Measurements from ENCODE around the gene PSMC3IP.
A peak's percentile ranks its signal among the peaks of the same experiment; 100 is the strongest.

Gene PSMC3IP

DNA sequence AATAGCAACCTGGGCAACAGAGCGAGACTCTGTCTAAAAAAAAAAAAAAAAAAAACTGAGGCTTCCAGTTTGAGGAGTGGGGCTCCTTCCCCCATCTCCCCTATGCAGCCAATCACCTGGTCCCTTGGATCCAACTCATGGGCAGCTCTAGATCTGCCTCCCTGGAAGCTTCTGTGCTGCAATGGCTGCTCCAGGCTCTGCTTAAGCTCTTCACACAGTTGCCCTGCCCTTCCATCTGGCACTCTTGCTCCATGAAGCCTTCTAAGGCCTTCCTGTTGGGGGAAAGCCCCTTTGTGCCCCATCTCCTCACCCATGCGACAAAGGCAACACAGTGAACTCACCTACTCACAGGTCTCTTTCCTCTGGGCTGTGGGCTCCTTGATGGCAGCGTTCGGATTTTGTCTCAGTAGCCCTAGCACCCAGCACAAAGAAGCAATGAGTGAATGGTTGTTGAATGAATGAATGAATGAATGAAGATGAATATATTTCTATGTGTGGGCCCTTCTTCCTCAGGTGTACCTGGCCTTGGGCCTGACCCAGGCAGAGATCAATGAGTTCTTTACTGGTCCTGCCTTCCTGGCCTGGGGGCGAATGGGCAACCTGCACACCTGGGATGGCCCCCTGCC is 39.6 kb downstream of the PSMC3IP start:
- DNase-seq (ENCODE audit: low spot score): no peak

DNA sequence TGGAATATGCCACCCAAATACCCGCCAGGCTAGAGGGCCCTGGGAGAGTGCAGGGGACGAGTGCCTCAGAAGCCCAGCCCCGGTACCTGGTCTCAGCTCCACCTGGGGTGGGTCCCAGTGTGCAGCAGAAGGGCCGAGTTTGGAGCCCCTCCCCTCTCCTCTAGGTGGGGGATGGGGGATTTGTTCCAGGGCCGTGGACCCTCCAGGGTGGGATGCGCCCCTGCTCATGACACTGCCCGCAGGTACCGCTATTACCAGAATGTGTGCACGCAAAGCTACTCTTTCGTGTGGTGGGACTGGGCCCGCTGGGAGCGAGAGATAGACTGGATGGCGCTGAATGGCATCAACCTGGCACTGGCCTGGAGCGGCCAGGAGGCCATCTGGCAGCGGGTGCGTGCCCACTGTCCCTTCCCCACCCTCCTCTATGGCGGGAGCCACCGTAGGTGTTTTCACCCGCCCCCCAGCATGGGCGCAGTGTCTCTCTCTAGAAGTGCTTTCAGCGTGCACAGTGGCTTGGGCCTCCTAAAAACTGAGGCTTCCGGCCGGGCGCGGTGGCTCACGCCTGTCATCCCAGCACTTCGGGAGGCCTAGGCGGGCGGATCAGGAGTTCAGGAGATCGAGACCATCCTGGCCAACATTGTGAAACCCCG is 40.2 kb downstream of the PSMC3IP start:
- DNase-seq (ENCODE audit: low spot score): no peak

DNA sequence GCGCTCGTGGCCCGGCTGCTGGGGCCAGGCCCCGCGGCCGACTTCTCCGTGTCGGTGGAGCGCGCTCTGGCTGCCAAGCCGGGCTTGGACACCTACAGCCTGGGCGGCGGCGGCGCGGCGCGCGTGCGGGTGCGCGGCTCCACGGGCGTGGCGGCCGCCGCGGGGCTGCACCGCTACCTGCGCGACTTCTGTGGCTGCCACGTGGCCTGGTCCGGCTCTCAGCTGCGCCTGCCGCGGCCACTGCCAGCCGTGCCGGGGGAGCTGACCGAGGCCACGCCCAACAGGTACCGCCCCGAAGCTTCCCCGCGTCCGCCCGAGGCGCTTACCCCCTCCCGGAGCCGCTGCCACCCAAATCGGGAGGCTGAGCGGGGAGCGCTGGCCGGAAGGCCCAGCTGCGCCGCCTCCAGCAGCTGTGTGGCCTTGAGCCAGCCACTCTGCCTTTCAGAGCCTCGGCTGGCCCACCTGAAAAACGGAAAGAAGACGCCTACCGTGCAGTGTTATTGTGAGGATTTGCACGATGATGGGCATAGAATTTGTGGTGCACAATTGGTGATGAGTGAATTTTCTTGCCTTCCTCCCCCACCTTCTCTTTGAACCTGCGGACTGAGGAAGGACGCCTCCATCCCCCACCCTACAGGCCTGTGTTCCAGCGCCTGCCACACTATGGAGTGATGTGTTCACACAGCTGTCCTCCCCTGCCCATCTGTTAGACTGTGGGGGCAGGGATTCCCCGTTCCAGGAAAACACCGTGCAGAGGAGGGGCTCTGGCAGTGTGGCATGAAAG is 41.0 kb downstream of the PSMC3IP start:
- peak; percentile 65 for DNase-seq (ENCODE audit: low spot score)

DNA sequence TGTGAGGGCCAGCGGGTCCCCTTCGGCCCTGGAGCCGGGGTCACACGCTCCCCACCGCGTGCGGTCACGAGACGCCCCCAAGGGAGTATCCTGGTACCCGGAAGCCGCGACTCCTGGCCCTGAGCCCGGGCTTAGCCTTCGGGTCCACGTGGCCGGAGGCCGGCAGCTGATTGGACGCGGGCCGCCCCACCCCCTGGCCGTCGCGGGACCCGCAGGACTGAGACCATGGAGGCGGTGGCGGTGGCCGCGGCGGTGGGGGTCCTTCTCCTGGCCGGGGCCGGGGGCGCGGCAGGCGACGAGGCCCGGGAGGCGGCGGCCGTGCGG is 41.5 kb downstream of the PSMC3IP start, which contains the start of gene NAGLU:
NAGLU (plus strand) TSS at position 194 of the 324 bp plus-strand sequence; CDS start at position 226, 32 bp downstream.
- peak; percentile 76 for DNase-seq (ENCODE audit: low spot score)

DNA sequence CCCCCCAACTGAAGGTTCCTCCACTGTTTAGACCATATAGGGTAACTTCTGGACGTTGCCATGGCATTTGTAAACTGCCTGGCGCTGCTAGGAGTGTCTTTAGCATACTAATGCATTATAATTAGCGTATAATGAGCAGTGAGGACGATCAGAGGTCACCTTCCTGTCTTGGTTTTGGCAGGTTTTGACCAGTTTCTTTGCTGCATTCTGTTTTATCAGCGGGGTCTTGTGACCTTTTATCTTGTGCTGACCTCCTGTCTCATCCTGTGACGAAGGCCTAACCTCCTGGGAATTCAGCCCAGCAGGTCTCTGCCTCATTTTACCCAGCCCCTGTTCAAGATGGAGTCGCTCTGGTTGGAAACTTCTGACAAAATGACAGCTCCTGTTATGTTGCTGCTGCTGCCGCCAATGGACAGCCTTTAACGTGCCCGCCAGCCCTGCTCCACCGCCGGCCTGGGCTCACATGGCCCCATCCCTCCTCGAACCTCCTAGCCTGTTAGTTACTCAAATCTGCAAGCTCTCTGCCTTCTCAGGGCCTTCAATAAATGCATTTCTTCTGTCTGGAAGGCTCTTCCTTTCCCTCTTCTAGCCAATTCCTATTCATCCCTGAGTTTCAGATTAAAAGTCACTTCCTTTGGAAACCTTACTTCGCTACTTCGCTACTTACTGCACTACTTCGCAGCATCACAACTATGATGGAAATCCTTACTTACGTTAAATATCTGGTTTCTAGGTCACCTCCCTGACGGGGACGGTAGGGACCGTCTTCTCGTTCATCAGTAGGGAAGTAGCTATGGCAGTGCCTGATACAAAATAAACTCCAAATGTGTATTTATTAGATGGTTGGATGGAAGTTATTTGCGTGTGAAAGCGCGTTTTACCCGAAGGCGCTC is 42.1 kb downstream of the PSMC3IP start:
- no peak for DNase-seq (ENCODE audit: low spot score)

DNA sequence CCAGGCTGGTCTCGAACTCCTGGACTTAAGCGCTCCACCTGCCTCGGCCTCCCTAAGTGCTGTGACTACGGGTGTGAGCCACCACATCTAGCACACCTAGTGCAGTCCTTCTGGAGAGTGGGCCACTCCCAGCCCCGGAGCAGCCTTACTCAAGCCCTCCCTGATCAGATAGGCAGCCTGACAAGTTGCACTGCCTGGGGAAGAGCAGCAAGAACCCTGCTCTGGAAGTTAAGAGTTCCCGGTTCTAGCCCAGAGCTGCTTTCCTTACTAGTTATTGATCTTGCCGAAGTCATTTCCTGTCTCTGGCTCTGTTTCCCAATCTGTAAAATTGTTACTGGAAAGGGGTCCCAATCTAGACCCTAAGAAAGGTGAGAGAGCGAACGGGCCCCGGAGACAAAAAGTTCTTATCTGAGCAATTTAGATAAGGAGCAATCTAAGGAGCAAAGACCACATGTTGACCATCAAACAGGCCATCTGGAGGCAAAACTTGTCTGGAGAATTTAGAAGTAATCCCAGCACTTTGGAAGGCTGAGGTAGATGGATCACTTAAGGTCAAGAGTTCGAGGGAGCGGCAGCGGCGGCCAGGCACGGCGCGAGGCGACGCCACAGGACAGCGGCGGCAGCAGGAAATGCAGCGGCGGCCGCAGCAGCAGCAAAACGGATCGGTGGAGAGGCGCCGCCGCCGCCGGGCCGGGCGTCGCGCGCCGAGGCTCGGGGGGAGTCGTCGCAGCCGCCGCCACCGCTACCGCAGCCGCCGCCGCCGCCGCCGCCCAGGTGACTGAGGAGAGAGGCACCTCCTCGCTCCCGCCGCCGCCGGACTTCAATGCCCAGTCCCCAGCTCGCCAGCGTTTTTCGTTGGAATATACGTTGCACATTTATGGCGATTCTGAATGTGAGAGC is 45.8 kb downstream of the PSMC3IP start:
- peak; percentile 53 for DNase-seq (ENCODE audit: low spot score)

DNA sequence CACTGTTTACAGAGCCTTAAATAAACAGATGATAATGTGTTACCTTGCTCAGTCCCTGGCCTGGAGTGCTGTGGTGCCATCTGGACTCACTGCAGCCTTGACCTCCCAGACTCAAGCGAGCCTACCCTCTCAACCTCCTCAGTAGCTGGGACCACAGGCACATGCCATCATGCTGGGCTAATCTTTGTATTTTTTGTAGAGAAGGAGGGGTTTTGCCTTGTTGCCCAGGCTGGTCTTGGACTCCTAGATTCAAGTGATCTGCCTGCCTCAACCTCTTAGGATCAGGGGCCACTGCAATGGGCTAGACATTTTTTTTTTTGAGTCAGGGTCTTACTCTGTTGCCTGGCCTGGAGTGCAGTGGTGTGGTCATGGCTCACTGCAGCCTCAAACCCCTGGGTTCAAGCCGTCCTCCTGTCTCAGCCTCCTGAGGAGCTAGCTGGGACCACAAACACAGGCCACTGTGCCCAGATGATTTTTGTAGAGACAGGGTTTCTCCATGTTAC is 46.5 kb downstream of the PSMC3IP start:
- no peak for DNase-seq (ENCODE audit: low spot score)

DNA sequence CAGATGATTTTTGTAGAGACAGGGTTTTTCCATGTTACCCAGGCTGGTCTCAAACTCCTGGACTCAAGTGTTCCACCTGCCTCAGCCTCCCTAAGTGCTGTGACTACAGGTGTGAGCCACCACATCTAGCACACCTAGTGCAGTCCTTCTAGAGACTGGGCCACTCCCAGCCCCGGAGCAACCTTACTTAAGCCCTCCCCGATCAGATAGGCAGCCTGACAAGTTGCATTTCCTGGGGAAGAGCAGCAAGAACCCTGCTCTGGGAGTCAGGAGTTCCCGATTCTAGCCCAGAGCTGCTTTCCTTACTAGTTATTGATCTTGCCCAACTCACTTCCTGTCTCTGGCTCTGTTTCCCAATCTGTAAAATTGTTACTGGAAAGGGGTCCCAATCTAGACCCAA is 48.5 kb downstream of the PSMC3IP start:
- DNase-seq (ENCODE audit: low spot score): no peak

DNA sequence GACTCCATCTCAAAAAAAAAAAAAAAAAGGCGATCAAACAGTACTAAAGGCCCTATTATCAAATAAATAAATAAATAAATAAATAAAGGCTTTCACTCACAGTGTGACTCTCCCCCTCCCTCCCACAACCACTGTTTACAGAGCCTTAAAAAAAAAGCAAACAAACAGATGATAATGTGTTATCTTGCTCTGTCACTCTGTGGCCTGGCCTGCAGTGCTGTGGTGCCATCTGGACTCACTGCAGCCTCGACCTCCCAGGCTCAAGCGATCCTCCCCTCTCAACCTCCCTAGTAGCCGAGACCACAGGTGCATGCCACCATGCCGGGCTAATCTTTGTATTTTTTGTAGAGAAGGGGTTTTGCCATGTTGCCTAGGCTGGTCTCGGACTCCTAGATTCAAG is 49.6 kb downstream of the PSMC3IP start:
- DNase-seq (ENCODE audit: low spot score): no peak

DNA sequence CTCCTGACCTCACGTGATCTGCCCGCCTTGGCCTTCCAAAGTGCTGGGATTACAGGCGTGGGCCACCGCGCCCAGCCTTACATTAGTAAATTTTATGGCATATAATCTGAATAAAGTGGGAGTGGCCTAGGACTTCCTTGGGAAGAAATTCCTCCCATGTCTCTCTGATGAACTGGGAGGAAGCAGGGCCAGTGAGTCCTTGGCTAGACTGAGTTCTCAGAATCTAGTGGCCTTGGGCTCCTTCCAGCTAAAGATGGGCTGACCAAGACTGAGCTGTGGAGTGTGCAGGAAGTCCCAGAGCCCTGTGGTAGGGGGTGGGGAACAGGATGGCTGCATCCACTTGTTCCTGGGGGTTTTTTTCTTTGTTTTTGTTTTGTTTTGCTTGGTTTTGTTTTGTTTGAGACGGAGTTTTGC is 51.5 kb downstream of the PSMC3IP start:
- no peak for DNase-seq (ENCODE audit: low spot score)

DNA sequence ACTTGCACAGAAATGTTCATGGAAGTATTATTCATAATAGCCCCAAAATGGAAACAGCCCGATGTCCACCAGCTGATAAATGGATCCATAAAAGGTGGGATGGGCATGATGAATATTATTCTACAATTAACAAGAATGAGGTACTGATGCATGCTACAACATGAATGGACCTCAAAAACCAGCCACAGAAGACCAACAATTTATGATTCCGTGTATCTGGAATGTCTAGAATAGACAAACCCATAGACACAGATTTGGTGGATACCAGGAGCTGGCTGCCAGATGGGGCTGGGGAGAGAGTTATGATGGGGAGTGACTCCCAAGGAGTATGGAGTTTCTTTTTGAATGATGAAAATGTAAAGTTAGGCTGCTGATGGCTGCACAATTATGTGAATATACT is 52.3 kb downstream of the PSMC3IP start:
- no peak for DNase-seq (ENCODE audit: low spot score)

DNA sequence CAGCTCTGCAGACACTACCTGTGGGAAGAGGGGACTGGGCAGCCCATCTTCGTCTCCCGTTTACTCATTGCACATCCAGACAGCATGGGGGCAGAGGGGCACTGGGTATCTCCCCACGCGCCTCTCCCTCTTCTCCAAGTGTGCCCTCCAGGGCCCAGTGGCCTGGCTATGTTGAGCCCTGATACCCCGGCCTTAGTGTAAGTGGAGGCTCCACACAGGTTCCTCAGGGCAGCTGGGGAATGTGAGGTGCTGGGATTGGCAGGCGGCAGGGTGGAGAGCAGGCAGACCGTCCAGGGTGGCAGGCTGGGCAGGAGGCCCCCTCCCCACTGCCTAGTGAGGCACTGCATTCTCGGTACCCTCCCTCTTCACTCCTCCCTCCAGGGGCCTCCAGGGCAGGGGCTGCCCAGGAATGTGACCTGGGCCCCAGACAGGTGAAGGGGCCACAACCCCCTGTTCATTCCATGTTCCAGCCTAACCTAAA is 54.7 kb downstream of the PSMC3IP start:
- no peak for DNase-seq (ENCODE audit: low spot score)

Measured in CD4-positive, alpha-beta T cell treated with Interleukin-6 at 100 ng/mL for 8 hours (primary cell).